ENCODE data around the gene UTP20.

The UTP20 gene

GRCh38 chr12:101356794-101357193, 76.9 kb downstream of the UTP20 start:
- no peak overlapping the region for H2AK5ac ChIP-seq (ENCODE audit: low read length, severe bottlenecking)
- no peak overlapping the region for H3K4ac ChIP-seq (ENCODE audit: low read depth in 1 of 2, low read length in 2 of 2)
- no peak overlapping the region for H2BK15ac ChIP-seq (ENCODE audit: low read depth, poor library complexity, severe bottlenecking)
- no peak overlapping the region for H4K8ac ChIP-seq (ENCODE audit: low read length)
- no peak for DNase-seq
- 98% methylated on average over 5 of the region's 5 CpGs for WGBS
- H3K9ac ChIP-seq (ENCODE audit: low read length): no peak overlapping the region
- H3K14ac ChIP-seq (ENCODE audit: low read length in 2 of 2): no peak overlapping the region
- H3K9me3 ChIP-seq (ENCODE audit: control insufficient read depth, low read length): no peaks in the 10 kb centered on the region
- H3K4me2 ChIP-seq (ENCODE audit: low read length, poor library complexity, severe bottlenecking): no peak overlapping the region
- H2BK5ac ChIP-seq (ENCODE audit: low read depth, low read length, poor library complexity, severe bottlenecking): no peak overlapping the region
- H3K79me1 ChIP-seq (replicated peaks; ENCODE audit: low read length, poor library complexity, severe bottlenecking): peaks cover 2% of the 10 kb centered on the region
- peaks cover 13 to 72% of the 10 kb centered on the region in 2 experiments for H3K36me3 ChIP-seq (ENCODE audit: control insufficient read depth in 1 of 2, insufficient read depth in 2 of 2, low read depth in 1 of 2, low read length in 2 of 2)
- no peak overlapping the region for H3K18ac ChIP-seq (ENCODE audit: low read depth in 1 of 2, low read length in 2 of 2)
- no peaks in the 10 kb centered on the region for H3K4me1 ChIP-seq (ENCODE audit: control insufficient read depth, insufficient read depth, low read depth, low read length)
- no peak overlapping the region for H3K23ac ChIP-seq (ENCODE audit: low read length in 2 of 2)
- no peak overlapping the region for H2AFZ ChIP-seq (ENCODE audit: low read depth, low read length)
- no peak overlapping the region for H3K27ac ChIP-seq (ENCODE audit: low read length, poor library complexity, severe bottlenecking)
- H3K4me3 ChIP-seq (ENCODE audit: insufficient read depth in 1 of 2, low read depth in 1 of 2, low read length in 2 of 2): no peak overlapping the region
- no peak overlapping the region for H2BK120ac ChIP-seq (ENCODE audit: low read depth, low read length)
- no peak overlapping the region for H2BK12ac ChIP-seq (ENCODE audit: low read length in 2 of 2)
- H4K91ac ChIP-seq (ENCODE audit: low read length): no peak overlapping the region
- no peaks in the 10 kb centered on the region for H3K27me3 ChIP-seq (ENCODE audit: control insufficient read depth in 1 of 2, insufficient read depth in 1 of 2, low read length in 2 of 2)

GRCh38 chr12:101361455-101361854, 81.5 kb downstream of the UTP20 start:
- Histone ChIP-seq H2BK12ac (ENCODE audit: low read length in 2 of 2) (no peak overlapping the region), H2AFZ (ENCODE audit: low read depth, low read length) (no peak overlapping the region), H3K79me1 (replicated peaks; ENCODE audit: low read length, poor library complexity, severe bottlenecking) (peaks cover 2% of the 10 kb centered on the region), H3K4me3 (ENCODE audit: insufficient read depth in 1 of 2, low read depth in 1 of 2, low read length in 2 of 2) (no peak overlapping the region), H3K9ac (ENCODE audit: low read length) (no peak overlapping the region), H3K14ac (ENCODE audit: low read length in 2 of 2) (no peak overlapping the region), H3K27ac (ENCODE audit: low read length, poor library complexity, severe bottlenecking) (no peak overlapping the region), H3K18ac (ENCODE audit: low read depth in 1 of 2, low read length in 2 of 2) (no peak overlapping the region), H4K91ac (ENCODE audit: low read length) (no peak overlapping the region), H2AK5ac (ENCODE audit: low read length, severe bottlenecking) (no peak overlapping the region), H3K36me3 (ENCODE audit: control insufficient read depth in 1 of 2, insufficient read depth in 2 of 2, low read depth in 1 of 2, low read length in 2 of 2) (peaks cover 26 to 86% of the 10 kb centered on the region in 2 experiments), H2BK15ac (ENCODE audit: low read depth, poor library complexity, severe bottlenecking) (no peak overlapping the region), H3K9me3 (ENCODE audit: control insufficient read depth, low read length) (no peaks in the 10 kb centered on the region), H3K27me3 (ENCODE audit: control insufficient read depth in 1 of 2, insufficient read depth in 1 of 2, low read length in 2 of 2) (no peaks in the 10 kb centered on the region), H3K23ac (ENCODE audit: low read length in 2 of 2) (no peak overlapping the region), H2BK120ac (ENCODE audit: low read depth, low read length) (no peak overlapping the region), H3K4ac (ENCODE audit: low read depth in 1 of 2, low read length in 2 of 2) (no peak overlapping the region), H4K8ac (ENCODE audit: low read length) (no peak overlapping the region), H2BK5ac (ENCODE audit: low read depth, low read length, poor library complexity, severe bottlenecking) (no peak overlapping the region), H3K4me2 (ENCODE audit: low read length, poor library complexity, severe bottlenecking) (no peak overlapping the region), H3K4me1 (ENCODE audit: control insufficient read depth, insufficient read depth, low read depth, low read length) (no peaks in the 10 kb centered on the region)
- 96% methylated on average over 6 of the region's 8 CpGs for WGBS
- DNase-seq: no peak

GRCh38 chr12:101368016-101368415, 88.1 kb downstream of the UTP20 start:
- whole genome bisulfite sequencing: 98% methylated on average over 6 of the region's 6 CpGs

GRCh38 chr12:101372431-101372830, 92.5 kb downstream of the UTP20 start:
- Histone ChIP-seq H3K23ac (ENCODE audit: low read length in 2 of 2) (no peak overlapping the region), H2BK5ac (ENCODE audit: low read depth, low read length, poor library complexity, severe bottlenecking) (no peak overlapping the region), H2AK5ac (ENCODE audit: low read length, severe bottlenecking) (no peak overlapping the region), H4K8ac (ENCODE audit: low read length) (no peak overlapping the region), H3K4me1 (ENCODE audit: control insufficient read depth, insufficient read depth, low read depth, low read length) (no peaks in the 10 kb centered on the region), H3K14ac (ENCODE audit: low read length in 2 of 2) (no peak overlapping the region), H3K18ac (ENCODE audit: low read depth in 1 of 2, low read length in 2 of 2) (no peak overlapping the region), H3K27ac (ENCODE audit: low read length, poor library complexity, severe bottlenecking) (no peak overlapping the region), H3K4me2 (ENCODE audit: low read length, poor library complexity, severe bottlenecking) (no peak overlapping the region), H2BK12ac (ENCODE audit: low read length in 2 of 2) (no peak overlapping the region), H3K9ac (ENCODE audit: low read length) (no peak overlapping the region), H2AFZ (ENCODE audit: low read depth, low read length) (no peak overlapping the region), H3K79me1 (replicated peaks; ENCODE audit: low read length, poor library complexity, severe bottlenecking) (peaks cover 4% of the 10 kb centered on the region), H2BK120ac (ENCODE audit: low read depth, low read length) (no peak overlapping the region), H3K4ac (ENCODE audit: low read depth in 1 of 2, low read length in 2 of 2) (no peak overlapping the region), H2BK15ac (ENCODE audit: low read depth, poor library complexity, severe bottlenecking) (no peak overlapping the region), H3K4me3 (ENCODE audit: insufficient read depth in 1 of 2, low read depth in 1 of 2, low read length in 2 of 2) (no peak overlapping the region), H3K36me3 (ENCODE audit: control insufficient read depth in 1 of 2, insufficient read depth in 2 of 2, low read depth in 1 of 2, low read length in 2 of 2) (peaks cover 34 to 90% of the 10 kb centered on the region in 2 experiments), H4K91ac (ENCODE audit: low read length) (no peak overlapping the region), H3K27me3 (ENCODE audit: control insufficient read depth in 1 of 2, insufficient read depth in 1 of 2, low read length in 2 of 2) (no peaks in the 10 kb centered on the region), H3K9me3 (ENCODE audit: control insufficient read depth, low read length) (no peaks in the 10 kb centered on the region)
- DNase-seq: no peak
- WGBS: no CpG with 5 or more reads among the region's 1 CpG

More at GRCh38 chr12:101368016-101368415, 88.1 kb downstream of the UTP20 start:
- Histone ChIP-seq H3K9me3 (ENCODE audit: control insufficient read depth, low read length) (no peaks in the 10 kb centered on the region), H4K91ac (ENCODE audit: low read length) (no peak overlapping the region), H3K36me3 (ENCODE audit: control insufficient read depth in 1 of 2, insufficient read depth in 2 of 2, low read depth in 1 of 2, low read length in 2 of 2) (peaks cover 28 to 93% of the 10 kb centered on the region in 2 experiments), H2AK5ac (ENCODE audit: low read length, severe bottlenecking) (no peak overlapping the region), H3K27ac (ENCODE audit: low read length, poor library complexity, severe bottlenecking) (no peak overlapping the region), H3K9ac (ENCODE audit: low read length) (no peak overlapping the region), H3K18ac (ENCODE audit: low read depth in 1 of 2, low read length in 2 of 2) (no peak overlapping the region), H2BK12ac (ENCODE audit: low read length in 2 of 2) (no peak overlapping the region), H3K4ac (ENCODE audit: low read depth in 1 of 2, low read length in 2 of 2) (no peak overlapping the region), H2BK15ac (ENCODE audit: low read depth, poor library complexity, severe bottlenecking) (no peak overlapping the region), H3K4me3 (ENCODE audit: insufficient read depth in 1 of 2, low read depth in 1 of 2, low read length in 2 of 2) (no peak overlapping the region), H3K79me1 (replicated peaks; ENCODE audit: low read length, poor library complexity, severe bottlenecking) (peaks cover 2% of the 10 kb centered on the region), H2AFZ (ENCODE audit: low read depth, low read length) (no peak overlapping the region), H3K27me3 (ENCODE audit: control insufficient read depth in 1 of 2, insufficient read depth in 1 of 2, low read length in 2 of 2) (no peaks in the 10 kb centered on the region), H2BK5ac (ENCODE audit: low read depth, low read length, poor library complexity, severe bottlenecking) (no peak overlapping the region), H3K23ac (ENCODE audit: low read length in 2 of 2) (no peak overlapping the region), H2BK120ac (ENCODE audit: low read depth, low read length) (no peak overlapping the region), H3K4me2 (ENCODE audit: low read length, poor library complexity, severe bottlenecking) (no peak overlapping the region), H3K4me1 (ENCODE audit: control insufficient read depth, insufficient read depth, low read depth, low read length) (no peaks in the 10 kb centered on the region), H4K8ac (ENCODE audit: low read length) (no peak overlapping the region), H3K14ac (ENCODE audit: low read length in 2 of 2) (no peak overlapping the region)
- DNase-seq: no peak

Measured in mesenchymal stem cell (in vitro differentiated cells and primary cell).